ENCODE measurements around the gene TTC16. TPM values are rescaled to one million over a fixed set of nuclear protein-coding genes. Genes with fewer than 3 reads are reported as not detected.

The TTC16 gene
- total RNA-seq, 1 donor from 2014 or later: 0.07 TPM

DNA sequence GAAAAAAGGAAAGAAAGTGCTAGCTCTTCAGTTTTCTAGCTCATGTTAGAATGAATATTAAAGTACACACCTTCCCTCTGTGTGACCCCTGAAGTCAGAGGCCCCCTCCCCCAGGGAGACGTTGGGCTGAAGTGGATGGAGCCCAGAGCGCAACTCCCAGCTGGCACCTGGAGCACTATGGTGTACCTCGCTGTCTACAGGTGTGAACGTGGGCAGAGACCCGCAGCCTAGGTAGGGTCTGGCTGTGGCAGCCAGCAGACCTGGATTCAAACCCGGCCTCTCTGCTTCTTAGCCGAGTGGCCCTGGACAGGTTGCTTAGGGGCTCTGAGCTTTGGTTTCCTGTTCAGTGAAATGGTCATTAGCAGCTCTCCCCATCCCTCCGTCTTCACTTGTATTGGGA lies 12.9 kb downstream of the TTC16 start:
- H3K4me1 Mint-ChIP-seq: peaks cover 3% of the 10 kb centered on the region
- no peak overlapping the region for H3K4me3 Mint-ChIP-seq
- H3K9me3 Mint-ChIP-seq: no peaks in the 10 kb centered on the region
- no peaks in the 10 kb centered on the region for H3K27me3 Mint-ChIP-seq (ENCODE audit: low read depth)
- H3K27ac Mint-ChIP-seq: no peak overlapping the region
- TF ChIP-seq, protein P1, sequence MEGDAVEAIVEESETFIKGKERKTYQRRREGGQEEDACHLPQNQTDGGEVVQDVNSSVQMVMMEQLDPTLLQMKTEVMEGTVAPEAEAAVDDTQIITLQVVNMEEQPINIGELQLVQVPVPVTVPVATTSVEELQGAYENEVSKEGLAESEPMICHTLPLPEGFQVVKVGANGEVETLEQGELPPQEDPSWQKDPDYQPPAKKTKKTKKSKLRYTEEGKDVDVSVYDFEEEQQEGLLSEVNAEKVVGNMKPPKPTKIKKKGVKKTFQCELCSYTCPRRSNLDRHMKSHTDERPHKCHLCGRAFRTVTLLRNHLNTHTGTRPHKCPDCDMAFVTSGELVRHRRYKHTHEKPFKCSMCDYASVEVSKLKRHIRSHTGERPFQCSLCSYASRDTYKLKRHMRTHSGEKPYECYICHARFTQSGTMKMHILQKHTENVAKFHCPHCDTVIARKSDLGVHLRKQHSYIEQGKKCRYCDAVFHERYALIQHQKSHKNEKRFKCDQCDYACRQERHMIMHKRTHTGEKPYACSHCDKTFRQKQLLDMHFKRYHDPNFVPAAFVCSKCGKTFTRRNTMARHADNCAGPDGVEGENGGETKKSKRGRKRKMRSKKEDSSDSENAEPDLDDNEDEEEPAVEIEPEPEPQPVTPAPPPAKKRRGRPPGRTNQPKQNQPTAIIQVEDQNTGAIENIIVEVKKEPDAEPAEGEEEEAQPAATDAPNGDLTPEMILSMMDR (IDR thresholded peaks at IDR 0.05; ENCODE audit: unreplicated experiment): no peak
- H3K36me3 Mint-ChIP-seq: no peaks in the 10 kb centered on the region
- DNase-seq (ENCODE audit: low spot score in 2 of 2, unreplicated experiment in 2 of 2): no peak

DNA sequence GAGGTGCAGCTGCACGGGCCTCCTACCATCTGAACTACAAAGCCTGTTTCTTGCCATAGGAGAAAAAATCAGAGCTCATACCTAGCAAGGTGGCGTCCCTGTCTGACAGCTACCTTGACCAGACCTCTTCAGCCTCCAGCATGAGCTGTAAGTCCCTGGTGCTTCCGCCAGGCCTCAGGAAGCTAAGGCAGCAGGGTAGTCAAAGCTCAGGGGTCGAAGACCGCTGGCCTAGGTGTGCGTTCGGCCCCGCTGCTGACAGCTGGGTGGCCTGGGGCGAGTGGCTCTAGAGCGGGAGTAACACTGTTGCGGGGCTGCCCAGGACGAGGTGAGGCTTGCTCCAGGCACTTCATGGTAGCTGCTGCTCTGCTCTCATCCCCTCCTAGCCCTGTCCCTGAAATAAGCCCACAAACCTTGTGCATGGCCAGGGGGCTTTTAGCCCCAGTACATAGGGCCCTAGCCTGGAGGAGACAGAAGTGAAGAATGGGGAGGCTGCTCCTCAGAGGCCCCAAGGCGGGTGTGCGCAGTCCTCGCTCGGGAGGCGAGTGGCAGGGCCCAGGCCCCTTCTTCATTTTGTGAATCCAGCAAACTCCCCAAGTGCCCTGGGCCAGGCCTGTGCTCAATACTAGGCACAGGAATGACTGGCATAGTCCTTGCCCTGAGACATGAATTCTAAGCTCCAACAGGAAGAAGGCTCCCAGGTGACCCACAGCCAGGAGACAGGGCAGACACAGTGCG lies 13.8 kb downstream of the TTC16 start:
- H3K36me3 Mint-ChIP-seq: no peaks in the 10 kb centered on the region
- peaks cover 10% of the 10 kb centered on the region for H3K4me1 Mint-ChIP-seq
- H3K27ac Mint-ChIP-seq: no peak overlapping the region
- DNase-seq (ENCODE audit: low spot score in 2 of 2, unreplicated experiment in 2 of 2): no peak
- TF ChIP-seq, protein P1 (IDR thresholded peaks at IDR 0.05; ENCODE audit: unreplicated experiment): no peak
- no peaks in the 10 kb centered on the region for H3K27me3 Mint-ChIP-seq (ENCODE audit: low read depth)
- no peak overlapping the region for H3K4me3 Mint-ChIP-seq
- H3K9me3 Mint-ChIP-seq: no peaks in the 10 kb centered on the region

DNA sequence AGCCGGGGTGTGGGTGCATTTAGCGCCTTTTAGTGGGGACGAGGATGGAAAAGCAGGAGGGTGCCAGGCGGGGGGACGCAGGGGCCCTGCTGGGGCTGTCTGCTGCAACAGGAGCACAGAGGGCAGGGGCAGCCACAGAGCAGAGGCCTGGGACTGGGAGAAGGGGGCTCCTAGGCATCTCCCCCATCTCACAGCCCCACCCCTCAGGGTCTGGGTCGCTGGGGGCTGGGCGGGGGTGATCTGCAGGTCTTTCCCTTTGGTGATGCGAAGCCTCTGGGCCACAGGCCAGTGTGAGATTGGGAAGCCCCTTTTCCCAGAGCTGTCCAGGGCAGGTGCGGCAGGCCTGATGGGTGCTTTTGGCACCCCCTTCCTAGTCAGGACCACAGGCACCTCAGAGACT lies 14.4 kb downstream of the TTC16 start:
- H3K9me3 Mint-ChIP-seq: no peaks in the 10 kb centered on the region
- peaks cover 10% of the 10 kb centered on the region for H3K4me1 Mint-ChIP-seq
- no peaks in the 10 kb centered on the region for H3K27me3 Mint-ChIP-seq (ENCODE audit: low read depth)
- H3K4me3 Mint-ChIP-seq: no peak overlapping the region
- TF ChIP-seq, protein P1 (IDR thresholded peaks at IDR 0.05; ENCODE audit: unreplicated experiment): no peak
- DNase-seq (ENCODE audit: low spot score in 2 of 2, unreplicated experiment in 2 of 2): no peak
- no peak overlapping the region for H3K27ac Mint-ChIP-seq
- H3K36me3 Mint-ChIP-seq: no peaks in the 10 kb centered on the region

DNA sequence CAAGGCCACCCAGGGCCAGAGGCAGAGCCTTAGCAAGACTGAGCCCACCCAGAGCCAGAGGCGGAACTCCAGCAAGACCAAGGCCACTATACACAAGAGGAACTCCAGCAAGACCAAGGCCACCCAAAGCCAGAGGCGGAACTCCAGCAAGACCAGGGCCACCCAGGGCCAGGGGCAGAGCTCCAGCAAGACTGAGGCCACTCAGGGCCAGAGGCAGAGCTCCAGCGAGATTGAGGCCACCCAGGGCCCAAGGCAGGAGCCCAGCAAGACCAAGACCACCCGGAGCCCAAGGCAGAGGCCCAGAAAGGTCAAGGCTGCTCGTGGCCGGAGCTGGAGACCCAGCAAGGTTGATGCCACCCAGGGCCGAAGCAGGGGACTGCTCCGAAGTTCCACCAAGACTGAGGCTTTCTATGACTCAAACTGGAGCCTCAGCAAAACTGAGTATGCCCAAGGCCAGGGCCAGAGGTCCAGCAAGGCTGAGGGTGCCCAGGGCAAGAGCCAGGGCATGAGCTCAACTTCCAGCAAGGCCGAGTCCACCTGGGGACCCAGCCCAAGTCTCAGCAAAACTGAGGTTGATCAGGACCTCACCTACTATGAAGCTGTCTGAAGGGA lies 15.0 kb downstream of the TTC16 start:
- no peak for DNase-seq (ENCODE audit: low spot score in 2 of 2, unreplicated experiment in 2 of 2)
- H3K27me3 Mint-ChIP-seq (ENCODE audit: low read depth): no peaks in the 10 kb centered on the region
- peaks cover 10% of the 10 kb centered on the region for H3K4me1 Mint-ChIP-seq
- H3K36me3 Mint-ChIP-seq: no peaks in the 10 kb centered on the region
- H3K27ac Mint-ChIP-seq: no peak overlapping the region
- H3K4me3 Mint-ChIP-seq: no peak overlapping the region
- TF ChIP-seq, protein P1 (IDR thresholded peaks at IDR 0.05; ENCODE audit: unreplicated experiment): no peak
- H3K9me3 Mint-ChIP-seq: no peaks in the 10 kb centered on the region

DNA sequence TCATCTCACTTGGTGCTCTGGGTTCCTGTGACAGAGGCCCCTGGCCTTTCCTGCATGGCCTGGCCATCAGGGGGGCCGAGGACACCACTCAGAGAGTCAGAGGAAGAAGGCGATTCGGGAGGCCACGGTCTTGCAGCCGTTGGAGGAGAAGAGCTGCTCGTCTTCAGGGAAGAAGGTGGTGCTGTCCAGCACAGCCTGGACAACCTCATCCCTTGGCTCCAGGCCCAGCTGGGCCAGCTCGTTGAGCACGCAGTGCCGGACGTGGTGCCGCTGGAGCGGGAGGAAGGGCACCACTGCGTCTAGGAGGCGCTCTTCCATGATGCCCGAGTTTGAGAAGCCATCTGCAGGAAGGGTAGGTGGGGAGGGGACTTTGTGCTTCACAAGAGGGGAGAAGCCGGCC lies 16.1 kb downstream of the TTC16 start:
- H3K36me3 Mint-ChIP-seq: no peaks in the 10 kb centered on the region
- no peak overlapping the region for H3K27ac Mint-ChIP-seq
- TF ChIP-seq, protein P1 (IDR thresholded peaks at IDR 0.05; ENCODE audit: unreplicated experiment): no peak
- H3K27me3 Mint-ChIP-seq (ENCODE audit: low read depth): peaks cover 2% of the 10 kb centered on the region
- peaks cover 10% of the 10 kb centered on the region for H3K4me1 Mint-ChIP-seq
- no peak overlapping the region for H3K4me3 Mint-ChIP-seq
- DNase-seq (ENCODE audit: low spot score in 2 of 2, unreplicated experiment in 2 of 2): no peak
- no peaks in the 10 kb centered on the region for H3K9me3 Mint-ChIP-seq
